ENCODE results near the gene TLCD2. TPM values are rescaled to one million over a fixed set of nuclear protein-coding genes. Genes with fewer than 3 reads are reported as not detected.

TLCD2 gene
- total RNA-seq, 1 experiment from 2014 or later = 1.5 TPM

DNA sequence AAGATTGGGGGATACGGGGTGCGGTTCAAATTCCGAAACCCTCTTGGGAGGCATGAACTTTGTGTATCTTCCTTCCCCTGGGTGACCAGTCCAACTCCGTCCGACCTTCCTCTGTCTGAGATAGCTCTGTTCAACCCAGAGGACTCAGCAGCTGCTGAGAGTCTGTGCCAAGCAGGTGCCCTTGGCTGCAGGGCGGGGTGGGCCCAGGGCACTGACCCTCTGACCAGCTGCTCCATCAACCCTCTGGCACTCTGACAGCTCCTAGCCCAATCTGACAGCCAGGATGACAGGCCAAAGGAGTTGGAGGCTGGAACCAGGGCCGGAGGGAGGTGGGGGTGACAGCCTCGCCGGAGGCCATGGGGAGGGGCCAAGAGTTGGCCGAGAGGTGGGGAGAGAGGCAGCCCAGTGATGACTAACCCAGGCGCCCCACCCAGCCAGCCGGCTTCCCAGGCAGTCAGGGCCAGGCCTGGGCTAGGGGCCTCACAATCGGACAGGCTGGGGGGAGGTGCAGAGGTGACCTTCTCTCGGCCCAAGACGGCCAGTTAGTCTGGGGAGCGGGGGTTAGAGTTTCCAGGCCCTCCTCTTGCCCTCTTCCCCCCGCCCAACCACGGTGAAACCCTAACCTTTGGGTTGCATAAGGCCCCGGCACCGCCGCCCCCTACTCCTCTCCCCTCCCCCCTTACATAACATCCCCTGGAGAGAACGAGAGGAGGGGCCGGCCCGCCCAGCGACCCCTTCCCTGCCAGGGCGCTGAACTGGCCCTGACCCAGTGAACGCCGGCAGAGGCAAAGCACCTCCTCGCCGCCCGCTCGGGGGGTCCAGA lies 5.0 kb upstream of the TLCD2 start:
- no peaks in the 10 kb centered on the region for H3K79me1 ChIP-seq (ENCODE audit: insufficient read depth, low read depth, low read length, poor library complexity, severe bottlenecking)
- H3K14ac ChIP-seq (ENCODE audit: insufficient read depth, low read length) = no peak overlapping the region
- H3K27ac Mint-ChIP-seq = peak overlapping the region; percentile 63 to 90 (median 72); a peak in 4 of 7 replicates
- WGBS (ENCODE audit: extremely low coverage, insufficient read length, low lambda C conversion rate) = no CpG with 5 or more reads among the region's 32 CpGs
- no peak overlapping the region for H4K91ac ChIP-seq (ENCODE audit: insufficient read length, low read depth, low read length)
- H3K4me3 Mint-ChIP-seq = peak overlapping the region; percentile 88 to 94
- no peaks in the 10 kb centered on the region for H3K79me2 ChIP-seq (ENCODE audit: insufficient read depth, low read length)
- H3K4me2 ChIP-seq (ENCODE audit: insufficient read depth, insufficient read length, low read length) = peak overlapping the region; percentile 65
- no peaks in the 10 kb centered on the region for H3K27me3 ChIP-seq (ENCODE audit: insufficient read depth, low read length)
- H3K23ac ChIP-seq (ENCODE audit: insufficient read length, low read depth, low read length) = no peak overlapping the region
- H3K9ac ChIP-seq (ENCODE audit: extremely low read depth, insufficient read length, low read length) = no peak overlapping the region
- H3K18ac ChIP-seq (ENCODE audit: insufficient read length, low read depth, low read length) = no peak overlapping the region
- peaks cover 31% of the 10 kb centered on the region for H3K23me2 ChIP-seq (ENCODE audit: insufficient read length, low read depth, low read length, poor library complexity, severe bottlenecking)
- peaks cover 0 to 13% (median 2%) of the 10 kb centered on the region in 3 experiments; a peak in 3 of 7 replicates for H3K36me3 Mint-ChIP-seq (ENCODE audit: insufficient read depth in 1 of 3, low read depth in 3 of 3)
- H3K27ac ChIP-seq (ENCODE audit: insufficient read length, low read depth, low read length) = no peak overlapping the region
- H3K27me3 Mint-ChIP-seq (ENCODE audit: low read depth) = no peaks in the 10 kb centered on the region; the same call in 1 of the 2 replicates
- no peak overlapping the region for H3K56ac ChIP-seq (ENCODE audit: insufficient read length, low read depth, low read length)
- no peak overlapping the region for H2BK120ac ChIP-seq (ENCODE audit: low read depth, low read length, poor library complexity, severe bottlenecking)
- H3T11ph ChIP-seq (ENCODE audit: low read length) = no peak overlapping the region
- no peak overlapping the region for H4K5ac ChIP-seq (ENCODE audit: insufficient read length, low read depth, low read length)
- no peak overlapping the region for H2BK15ac ChIP-seq (ENCODE audit: low read depth, low read length)
- H4K20me1 ChIP-seq (ENCODE audit: control insufficient read depth, insufficient read depth, insufficient read length) = no peaks in the 10 kb centered on the region
- no peak overlapping the region for H4K8ac ChIP-seq (replicated peaks; ENCODE audit: insufficient read length, low read depth, low read length)
- H2BK20ac ChIP-seq (ENCODE audit: low read depth, low read length, poor library complexity, severe bottlenecking) = no peak overlapping the region
- no peak overlapping the region for H2AK5ac ChIP-seq (ENCODE audit: insufficient read length, low read length)
- peaks cover 2% of the 10 kb centered on the region; the same call in 1 of the 2 replicates for H3K4me1 ChIP-seq (ENCODE audit: insufficient read depth, low read length)
- no peaks in the 10 kb centered on the region; a peak in 1 of 5 replicates for H3K9me3 Mint-ChIP-seq
- H2BK5ac ChIP-seq (ENCODE audit: insufficient read length, low read length) = no peak overlapping the region
- no peaks in the 10 kb centered on the region for H3K9me3 ChIP-seq (ENCODE audit: control insufficient read depth, low read depth, low read length)
- H3K4ac ChIP-seq (ENCODE audit: low read depth, low read length) = no peak overlapping the region
- peaks cover 37 to 40% of the 10 kb centered on the region in 2 experiments for H3K4me1 Mint-ChIP-seq
- no peak for TF ChIP-seq CTCF (conservative IDR thresholded peaks at IDR 0.05)
- H2BK12ac ChIP-seq (ENCODE audit: insufficient read length, low read depth, low read length) = no peak overlapping the region
- peak; percentile 86 for DNase-seq
- no peak overlapping the region for H2AFZ ChIP-seq (ENCODE audit: low read length)

Data from H9 (cell line).